Large intestine (tissue), 3 donors: Measurements from ENCODE around the gene ITPK1. TPM values are rescaled to one million over a fixed set of nuclear protein-coding genes. Genes with fewer than 3 reads are reported as not detected.

ENCODE experiments used
- DNase-seq, 2 donors: peaks; one replicate each; pipeline versions ENCODE4 v3.0.0 to v3.0.0-alpha.2; 2013
- H3K27ac ChIP-seq: one replicate; pipeline ENCODE4 v1.5.1; 2013; ENCODE audit warnings: low read length
- H3K27me3 ChIP-seq: 2 replicates; pipeline ENCODE4 v1.6.1; 2013; ENCODE audit warnings: low read length; ENCODE audit not compliant: control insufficient read depth, insufficient read depth
- H3K36me3 ChIP-seq: 2 replicates; pipeline ENCODE4 v1.6.1; 2013; ENCODE audit warnings: low read length; ENCODE audit not compliant: control insufficient read depth, insufficient read depth
- H3K4me1 ChIP-seq: one replicate; pipeline ENCODE4 v1.6.1; 2013; ENCODE audit warnings: low read length; ENCODE audit not compliant: control insufficient read depth, insufficient read depth
- H3K4me3 ChIP-seq: one replicate; pipeline ENCODE4 v1.5.1; 2013; ENCODE audit warnings: low read length
- H3K9me3 ChIP-seq: one replicate; pipeline ENCODE4 v1.6.1; 2013; ENCODE audit warnings: mild to moderate bottlenecking, low read depth, low read length, moderate library complexity; ENCODE audit not compliant: control insufficient read depth
- WGBS: methylation state at CpG from one replicate; pipeline ENCODE4 v1.1.5; 2013; ENCODE audit warnings: low lambda C conversion rate; ENCODE audit not compliant: insufficient coverage; 5-methylcytosine and 5-hydroxymethylcytosine counted together
- polyA plus RNA-seq: library from polyadenylated mRNA; unstranded; fragments of 120-200 nt; gene quantifications from one replicate; pipeline ENCODE4 v1.2.1, GENCODE V29; 2013

Gene ITPK1
- polyA plus RNA-seq, 1 donor = 139 TPM

DNA sequence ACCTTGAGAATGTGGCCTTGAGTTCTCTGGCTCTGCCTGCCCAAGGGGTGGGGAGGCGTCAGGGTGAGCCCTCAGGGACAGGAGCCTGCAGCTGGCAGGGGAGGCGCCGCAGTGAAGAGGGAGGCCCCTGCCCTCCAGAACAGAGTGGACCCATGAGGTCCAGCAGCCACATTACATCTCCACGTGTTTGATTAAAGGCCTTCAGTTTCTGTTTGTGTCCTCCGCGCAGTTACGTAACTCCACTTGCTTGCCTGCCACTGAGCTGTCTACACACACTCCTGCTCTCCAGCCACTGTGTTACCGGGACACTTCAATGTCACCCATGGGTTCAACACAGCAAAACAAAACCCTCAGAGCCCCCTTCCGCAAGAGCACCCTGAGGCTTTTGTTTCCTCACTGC is 122.4 kb downstream of the ITPK1 start:
- Histone ChIP-seq H3K4me1 (peaks cover 25% of the 10 kb centered on the region), H3K27me3 (no peaks in the 10 kb centered on the region), H3K36me3 (peaks cover 68% of the 10 kb centered on the region), H3K27ac (no peak overlapping the region), H3K9me3 (no peaks in the 10 kb centered on the region), H3K4me3 (no peak overlapping the region)
- no peak for DNase-seq
- no CpG with 5 or more reads among the region's 9 CpGs for WGBS

DNA sequence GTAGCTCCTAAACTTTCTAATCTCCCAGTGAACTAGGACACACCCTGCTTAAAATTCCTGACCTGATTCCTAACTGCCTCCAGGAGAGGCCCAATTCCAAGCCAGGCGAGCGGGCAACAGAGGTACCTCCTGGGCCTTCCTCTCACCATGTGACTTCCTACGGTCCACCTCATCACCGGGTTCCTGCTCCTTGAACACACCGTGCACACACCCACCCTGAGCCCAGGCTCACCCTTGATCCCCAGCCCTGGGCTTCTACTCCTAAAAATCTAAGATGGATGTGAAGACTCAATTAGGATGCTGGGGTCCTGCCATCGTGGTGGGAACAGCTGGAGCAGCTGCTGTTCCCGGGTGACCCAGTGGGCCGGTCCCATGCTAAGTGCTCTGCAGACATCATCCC is 124.2 kb downstream of the ITPK1 start:
- Histone ChIP-seq H3K27ac (peak overlapping the region; percentile 37), H3K4me1 (peaks cover 19% of the 10 kb centered on the region), H3K36me3 (peaks cover 68% of the 10 kb centered on the region), H3K27me3 (no peaks in the 10 kb centered on the region), H3K9me3 (no peaks in the 10 kb centered on the region), H3K4me3 (no peak overlapping the region)
- WGBS = no CpG with 5 or more reads among the region's 8 CpGs
- DNase-seq = no peak

DNA sequence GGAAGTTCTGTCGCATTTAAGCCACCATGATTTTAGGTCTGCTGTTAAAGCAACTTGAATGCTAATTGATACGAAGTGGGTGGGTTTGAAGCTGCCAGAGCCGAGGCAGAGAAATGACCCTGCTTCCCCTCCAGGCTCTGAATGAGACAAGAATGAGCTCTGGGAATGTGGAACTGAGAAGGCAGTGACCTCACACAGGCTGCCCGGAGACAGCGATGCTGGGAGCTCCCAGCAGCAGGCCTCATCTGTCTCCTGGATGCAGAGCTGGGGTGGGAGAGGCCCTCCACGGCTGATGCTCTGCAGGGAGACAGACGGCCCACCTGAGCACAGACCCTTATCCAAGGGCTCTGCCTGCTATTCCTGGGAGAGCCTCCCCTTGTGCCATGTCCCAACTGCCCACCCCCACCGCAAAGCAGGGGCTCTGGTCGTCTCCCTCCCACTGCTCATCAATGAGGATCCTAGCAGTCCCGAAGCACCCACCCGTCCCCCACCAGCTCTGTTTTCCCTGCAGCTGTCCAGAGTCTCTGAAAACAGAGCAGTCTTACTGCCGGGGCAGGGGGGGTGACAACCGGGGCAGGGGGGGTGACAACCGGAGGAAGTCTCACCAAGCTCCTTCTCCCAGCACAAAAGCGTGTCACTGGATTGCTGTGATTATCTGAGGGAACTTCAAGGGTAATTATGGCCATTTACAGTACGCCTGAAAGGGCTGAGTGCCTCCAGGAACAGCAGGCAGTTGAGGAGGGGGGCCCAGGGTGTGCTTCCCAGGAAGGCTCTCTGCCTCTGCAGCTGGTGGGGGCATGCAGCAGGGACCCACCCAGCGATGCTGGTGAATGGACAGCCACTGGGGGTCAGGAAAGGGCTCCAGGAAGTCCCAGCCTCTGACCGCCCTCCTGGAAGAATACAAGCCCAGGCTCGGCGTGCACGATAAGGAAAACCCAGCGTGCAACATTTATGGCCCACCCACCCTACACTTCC is 125.0 kb downstream of the ITPK1 start:
- no CpG with 5 or more reads among the region's 22 CpGs for WGBS
- H3K4me1 ChIP-seq = peaks cover 19% of the 10 kb centered on the region
- H3K27me3 ChIP-seq = no peaks in the 10 kb centered on the region
- peak overlapping the region; percentile 48 for H3K27ac ChIP-seq
- H3K36me3 ChIP-seq = peaks cover 67% of the 10 kb centered on the region
- no peak overlapping the region for H3K4me3 ChIP-seq
- H3K9me3 ChIP-seq = no peaks in the 10 kb centered on the region
- no peak for DNase-seq

DNA sequence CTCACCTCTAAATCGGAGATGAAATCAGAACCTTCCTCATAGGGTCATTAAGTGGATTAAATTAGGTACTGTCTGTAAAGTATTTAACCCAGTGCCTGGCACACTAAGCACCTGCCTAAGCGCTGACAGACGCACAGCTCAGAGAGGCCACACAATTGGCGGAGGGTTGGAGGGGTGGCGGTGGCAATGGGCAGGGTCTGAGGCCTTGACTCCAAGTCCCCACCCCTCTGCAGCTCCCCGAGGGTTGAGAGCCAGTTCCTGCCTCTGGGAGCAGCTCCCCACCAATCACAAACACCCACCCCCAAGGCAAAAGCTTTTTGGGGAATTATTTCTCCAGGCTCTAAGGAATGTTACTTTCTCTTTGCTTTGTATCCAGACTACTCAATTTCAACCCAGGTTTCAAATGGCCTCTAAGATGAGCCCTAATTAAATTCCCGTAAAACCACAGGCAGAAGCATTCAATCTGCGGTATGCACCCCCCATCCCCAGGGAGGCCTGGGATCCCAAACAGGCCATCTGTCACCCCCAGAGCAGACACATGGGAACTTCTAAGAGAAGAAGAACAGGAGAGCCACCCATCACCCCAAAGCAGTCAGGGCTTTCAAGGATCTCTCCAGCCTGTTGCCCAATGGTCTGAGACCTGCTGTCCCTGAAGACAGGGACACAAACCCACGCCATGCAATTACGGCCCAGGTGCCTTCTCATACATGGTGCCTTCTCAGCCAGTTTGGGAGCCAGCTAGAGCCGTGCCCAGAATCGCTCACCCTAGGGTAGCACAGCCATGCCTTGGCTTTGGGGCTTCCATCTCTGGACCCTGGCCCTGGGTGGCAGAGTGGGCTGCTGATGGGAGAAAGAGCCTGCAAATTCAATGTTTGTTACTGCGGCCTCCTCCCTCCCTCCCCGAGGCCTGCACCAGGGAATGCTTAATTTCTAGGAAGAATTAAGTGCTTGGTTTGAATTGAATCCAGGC is 126.7 kb downstream of the ITPK1 start:
- H3K27ac ChIP-seq = no peak overlapping the region

DNA sequence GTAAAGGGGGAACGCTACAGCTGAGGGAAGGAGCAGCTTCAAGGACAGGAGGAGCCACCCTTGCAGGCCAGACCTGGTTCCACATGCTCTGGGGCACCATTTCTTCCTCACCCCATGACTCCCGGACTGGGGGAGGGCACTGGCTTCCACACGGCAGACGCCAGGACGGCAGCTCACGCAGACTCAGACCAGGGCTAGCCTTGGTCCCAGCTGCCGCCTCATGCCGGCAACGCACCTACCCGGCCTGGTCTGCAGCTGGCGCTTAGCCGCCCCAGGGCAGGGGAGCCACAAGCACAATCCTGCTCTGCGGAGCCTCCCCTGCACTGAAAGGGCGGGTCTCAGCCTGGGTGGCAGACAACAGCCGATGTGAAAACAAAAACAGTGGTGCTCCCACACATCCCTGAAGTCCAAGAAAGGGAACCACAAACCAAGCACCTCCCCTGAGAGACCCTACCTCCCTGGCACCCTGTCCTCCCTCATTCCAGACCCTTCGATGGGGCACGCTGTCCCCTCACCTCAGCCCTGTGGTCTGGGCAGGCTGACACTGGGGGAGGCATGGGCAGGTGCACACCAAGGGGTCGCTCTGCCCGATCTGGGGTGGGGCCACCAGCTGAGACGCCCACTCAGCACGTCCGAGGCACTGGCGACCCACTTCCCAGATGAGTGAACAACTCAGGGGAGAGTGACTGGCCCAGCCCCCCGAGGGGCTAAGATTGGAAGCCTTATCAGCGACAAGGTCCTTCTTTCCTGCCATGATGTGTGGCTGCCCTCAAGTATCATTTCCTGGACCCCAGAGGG is 127.8 kb downstream of the ITPK1 start:
- no peak overlapping the region for H3K27ac ChIP-seq
- no peak for DNase-seq
- WGBS = no CpG with 5 or more reads among the region's 25 CpGs

More for the DNA sequence above, 126.7 kb downstream of the ITPK1 start:
- Histone ChIP-seq H3K36me3 (peaks cover 66% of the 10 kb centered on the region), H3K4me1 (peaks cover 22% of the 10 kb centered on the region), H3K4me3 (no peak overlapping the region), H3K27me3 (no peaks in the 10 kb centered on the region), H3K9me3 (no peaks in the 10 kb centered on the region)
- no CpG with 5 or more reads among the region's 14 CpGs for WGBS
- DNase-seq = no peak

DNA sequence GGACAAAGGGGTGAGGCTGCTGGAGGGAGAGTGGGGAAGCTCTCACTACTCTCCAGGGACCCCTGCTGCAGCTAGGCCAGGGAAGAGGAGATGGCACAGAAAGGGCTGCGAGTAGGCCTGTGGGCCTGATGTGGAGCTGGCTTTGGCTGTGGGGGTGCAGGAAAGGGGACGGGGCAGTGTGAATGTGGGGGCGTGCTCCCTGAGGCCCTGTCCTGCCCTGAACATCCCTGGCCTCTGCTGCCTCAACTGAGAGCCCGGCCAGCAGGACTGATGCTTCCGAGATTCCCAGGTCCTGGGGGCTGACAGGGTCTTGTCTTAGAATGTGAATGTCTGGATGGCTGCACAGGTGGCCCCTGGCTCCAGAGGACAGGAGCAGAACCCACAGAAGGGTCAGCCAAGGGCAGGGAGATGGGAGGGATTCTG is 128.6 kb downstream of the ITPK1 start:
- no peak overlapping the region for H3K27ac ChIP-seq
- peaks cover 56% of the 10 kb centered on the region for H3K36me3 ChIP-seq
- no peak for DNase-seq
- peaks cover 3% of the 10 kb centered on the region for H3K9me3 ChIP-seq
- no peaks in the 10 kb centered on the region for H3K27me3 ChIP-seq
- peaks cover 13% of the 10 kb centered on the region for H3K4me1 ChIP-seq
- WGBS = no CpG with 5 or more reads among the region's 5 CpGs
- no peak overlapping the region for H3K4me3 ChIP-seq

More for the DNA sequence above, 127.8 kb downstream of the ITPK1 start:
- Histone ChIP-seq H3K27me3 (no peaks in the 10 kb centered on the region), H3K4me1 (peaks cover 13% of the 10 kb centered on the region), H3K36me3 (peaks cover 56% of the 10 kb centered on the region), H3K4me3 (no peak overlapping the region), H3K9me3 (no peaks in the 10 kb centered on the region)

DNA sequence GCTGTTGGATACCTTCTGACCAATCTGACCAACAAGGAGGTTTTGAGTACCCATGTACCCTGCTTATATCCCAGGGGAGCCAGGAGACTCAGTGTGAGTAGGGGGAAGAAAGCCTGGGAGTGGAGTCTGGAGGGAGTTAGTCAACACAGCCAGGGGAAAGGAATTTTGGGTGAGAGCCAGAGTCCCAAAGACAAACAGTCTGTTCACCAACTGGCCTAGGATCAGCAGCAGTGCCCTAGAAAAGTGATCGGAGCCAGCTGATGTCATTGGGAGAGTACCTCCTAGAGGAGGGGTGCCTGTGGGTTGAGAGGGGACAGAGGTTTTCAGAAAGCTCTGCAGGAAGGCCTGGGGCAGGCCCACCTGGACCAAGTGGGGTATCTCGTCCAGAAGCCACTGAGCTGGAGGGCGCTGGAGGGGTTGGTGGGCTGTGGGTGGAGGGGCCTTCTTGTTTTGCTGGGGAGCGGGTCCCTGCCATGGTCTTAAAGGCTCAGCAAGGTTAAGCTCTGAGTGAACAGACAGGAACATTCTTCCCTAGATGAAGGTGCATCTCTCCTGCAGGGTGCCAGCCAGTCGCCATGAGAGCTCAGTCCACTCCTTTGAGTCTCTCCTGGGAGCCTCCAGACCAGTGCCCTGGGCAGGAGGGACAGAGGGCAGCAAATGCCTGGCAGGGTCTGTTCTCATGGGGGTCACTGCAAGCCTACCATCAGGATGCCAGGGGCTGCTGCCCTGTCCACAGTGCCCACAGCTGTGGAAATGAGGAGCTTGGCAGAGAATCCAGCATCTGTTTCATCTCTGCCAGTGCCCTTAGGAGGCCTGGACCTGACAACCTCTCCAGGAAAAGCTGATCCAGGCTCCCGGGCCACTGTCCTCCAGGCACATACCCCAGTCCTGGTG is 129.2 kb downstream of the ITPK1 start:
- Histone ChIP-seq H3K9me3 (peaks cover 3% of the 10 kb centered on the region), H3K36me3 (peaks cover 58% of the 10 kb centered on the region), H3K4me1 (peaks cover 13% of the 10 kb centered on the region), H3K27me3 (no peaks in the 10 kb centered on the region), H3K27ac (no peak overlapping the region), H3K4me3 (no peak overlapping the region)
- no CpG with 5 or more reads among the region's 6 CpGs for WGBS
- DNase-seq = no peak

DNA sequence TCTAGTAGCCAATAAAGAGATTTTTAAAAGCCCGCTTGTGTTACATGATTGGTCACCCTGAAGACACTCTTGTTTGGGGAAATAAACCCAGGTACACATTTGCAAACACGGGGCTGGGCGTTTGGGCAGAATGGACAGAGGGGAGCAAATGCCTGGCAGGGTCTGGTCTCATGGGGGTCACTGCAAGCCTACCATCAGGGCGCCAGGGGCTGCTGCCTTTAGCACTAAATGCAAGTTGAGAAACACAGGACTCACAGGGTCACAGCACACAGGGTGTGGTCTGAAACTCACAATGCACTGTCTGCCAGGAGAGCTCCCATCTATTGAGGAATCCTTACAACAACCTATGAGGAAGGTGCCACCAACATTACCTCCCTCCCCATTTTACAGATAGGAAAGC is 130.2 kb downstream of the ITPK1 start:
- no CpG with 5 or more reads among the region's 4 CpGs for WGBS
- Histone ChIP-seq H3K9me3 (peaks cover 3% of the 10 kb centered on the region), H3K4me3 (no peak overlapping the region), H3K36me3 (peaks cover 55% of the 10 kb centered on the region), H3K27ac (peak overlapping the region; percentile 60), H3K4me1 (peaks cover 7% of the 10 kb centered on the region), H3K27me3 (no peaks in the 10 kb centered on the region)
- no peak for DNase-seq

DNA sequence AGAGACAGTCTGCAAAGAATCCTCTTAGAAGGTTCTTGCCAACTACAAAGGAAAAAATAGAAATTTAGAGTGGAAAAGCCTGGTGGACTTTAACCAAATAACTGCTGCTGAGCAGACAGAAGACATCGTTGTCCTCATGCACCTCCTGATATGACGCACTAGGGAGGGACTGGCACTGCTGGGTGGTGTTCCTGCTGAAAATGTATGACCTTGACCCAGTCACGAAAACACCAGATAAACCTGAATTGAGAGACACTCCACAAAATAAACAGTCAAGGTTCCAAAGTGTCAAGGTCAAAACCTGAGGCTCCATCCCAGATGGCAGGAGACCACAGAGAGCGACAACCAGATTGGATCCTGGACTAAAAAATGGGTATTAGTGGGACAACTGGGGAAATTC is 130.8 kb downstream of the ITPK1 start:
- peaks cover 55% of the 10 kb centered on the region for H3K36me3 ChIP-seq
- peak overlapping the region; percentile 63 for H3K27ac ChIP-seq
- H3K27me3 ChIP-seq = no peaks in the 10 kb centered on the region
- H3K4me1 ChIP-seq = peaks cover 6% of the 10 kb centered on the region
- H3K9me3 ChIP-seq = peaks cover 3% of the 10 kb centered on the region
- peak; percentile 63 to 89 for DNase-seq
- WGBS = no CpG with 5 or more reads among the region's 4 CpGs
- no peak overlapping the region for H3K4me3 ChIP-seq
